D341Med (cell line): ENCODE measurements around the gene ADAMTS16.

Experiments
- DNase-seq: peaks from one replicate; pipeline ENCODE4 v3.0.0; 2012; ENCODE audit warnings: low spot score

The ADAMTS16 gene

DNA sequence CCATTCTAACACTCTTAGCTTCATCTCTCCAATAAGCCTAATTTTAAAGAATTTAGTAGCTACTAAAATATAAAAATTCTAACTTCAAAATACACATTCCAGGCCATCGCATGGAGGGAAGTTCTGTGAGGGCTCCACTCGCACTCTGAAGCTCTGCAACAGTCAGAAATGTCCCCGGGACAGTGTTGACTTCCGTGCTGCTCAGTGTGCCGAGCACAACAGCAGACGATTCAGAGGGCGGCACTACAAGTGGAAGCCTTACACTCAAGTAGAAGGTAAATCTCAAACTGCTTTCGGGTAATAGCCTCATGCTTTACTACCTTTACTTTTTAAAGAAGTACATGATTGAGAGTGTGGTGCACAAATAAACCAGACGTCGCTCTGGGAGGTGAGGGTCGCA is 94.8 kb downstream of the ADAMTS16 start:
- no peak for DNase-seq

DNA sequence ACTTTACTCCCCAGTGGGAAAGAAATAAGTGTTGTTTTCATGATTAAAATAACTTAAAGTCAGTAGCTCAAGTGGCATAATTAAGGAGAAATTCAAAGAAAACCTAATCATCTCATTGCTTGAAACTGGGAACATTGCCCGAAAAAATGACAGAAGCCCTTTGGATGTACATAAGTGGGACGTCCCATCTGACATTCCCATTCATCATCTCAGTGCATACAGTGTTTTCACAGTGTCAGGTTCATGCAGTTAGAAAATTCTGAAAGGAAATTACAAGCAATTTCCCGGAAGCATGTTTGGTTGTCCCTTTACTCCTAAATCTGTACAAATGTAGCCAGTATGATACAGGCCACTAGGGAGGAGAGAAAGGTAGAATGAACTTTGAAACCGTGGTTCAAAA is 95.6 kb downstream of the ADAMTS16 start:
- no peak for DNase-seq

GRCh38 chr5:5239191-5239590 is 99.1 kb downstream of the ADAMTS16 start:
- no peak for DNase-seq

- no peak for DNase-seq
These were observed 100.1 kb downstream of the ADAMTS16 start for GRCh38 chr5:5240234-5240633.

GRCh38 chr5:5242056-5242455 is 101.9 kb downstream of the ADAMTS16 start:
- DNase-seq, result no peak

GRCh38 chr5:5246736-5247135 is 106.6 kb downstream of the ADAMTS16 start:
- DNase-seq, result no peak

DNA sequence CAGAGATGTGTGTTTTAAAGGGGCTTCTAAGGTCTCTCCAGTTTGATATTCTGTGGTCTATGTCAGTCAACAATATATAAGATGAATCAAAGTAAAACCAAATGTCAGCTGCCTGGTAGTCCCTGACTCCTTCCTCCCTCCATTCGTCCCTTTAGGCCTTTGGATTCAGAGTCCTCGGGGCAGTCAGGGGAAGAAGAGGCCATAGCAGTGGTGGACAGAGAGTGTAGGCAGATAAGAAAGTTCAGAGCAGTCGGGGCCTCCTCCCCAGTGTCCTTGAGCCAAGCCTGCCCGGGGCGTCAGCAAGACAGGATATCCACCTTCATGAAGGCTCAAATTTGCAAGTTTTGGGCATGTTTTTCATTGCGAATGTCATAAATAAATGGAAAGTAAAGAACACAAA is 110.6 kb downstream of the ADAMTS16 start:
- no peak for DNase-seq

DNA sequence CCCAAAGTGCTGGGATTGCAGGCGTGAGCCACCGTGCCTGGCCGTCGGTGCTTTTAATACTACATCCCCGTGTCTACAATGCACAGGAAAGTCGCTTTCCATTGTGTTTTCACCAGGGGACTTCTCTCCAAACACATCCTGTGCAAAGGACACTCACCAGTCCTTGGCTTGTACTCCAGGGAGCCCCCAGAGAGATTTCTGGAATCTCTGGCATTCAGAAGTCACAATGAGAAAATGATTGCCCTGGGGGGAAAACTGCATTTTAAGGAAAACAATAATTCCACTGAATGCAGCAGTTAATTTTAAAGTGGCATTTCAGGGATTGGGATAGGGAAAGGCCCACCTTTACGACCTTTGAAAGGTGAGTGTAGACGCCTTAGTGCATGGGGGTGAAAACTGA is 112.0 kb downstream of the ADAMTS16 start:
- DNase-seq, result no peak

- no peak for DNase-seq
These were observed 117.2 kb downstream of the ADAMTS16 start for GRCh38 chr5:5257353-5257752.

DNA sequence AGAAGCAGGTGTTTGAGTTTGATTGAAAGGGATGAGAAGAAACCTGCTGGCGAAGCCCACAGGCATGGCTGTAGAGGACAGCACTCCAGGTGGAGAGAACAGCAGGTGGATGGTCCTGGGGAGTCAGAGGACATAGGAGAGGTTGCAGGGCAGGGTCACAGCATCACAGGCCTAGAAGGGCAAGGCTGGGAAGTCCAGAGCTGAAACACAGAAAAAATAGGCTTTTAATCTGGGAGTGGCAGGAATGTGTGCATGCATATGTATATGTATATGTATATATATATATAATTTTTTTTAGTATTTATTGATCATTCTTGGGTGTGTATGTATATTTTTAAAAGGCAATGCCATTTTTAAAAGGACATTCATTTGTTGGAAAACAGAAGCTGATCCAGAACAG is 118.4 kb downstream of the ADAMTS16 start:
- no peak for DNase-seq

GRCh38 chr5:5264727-5265126 is 124.6 kb downstream of the ADAMTS16 start:
- no peak for DNase-seq

- no peak for DNase-seq
These were observed 126.2 kb downstream of the ADAMTS16 start for GRCh38 chr5:5266297-5266696.

GRCh38 chr5:5270161-5270560 is 130.0 kb downstream of the ADAMTS16 start:
- no peak for DNase-seq

GRCh38 chr5:5270958-5271785 is 131.0 kb downstream of the ADAMTS16 start:
- DNase-seq, result no peak

GRCh38 chr5:5271786-5272321 is 131.7 kb downstream of the ADAMTS16 start:
- no peak for DNase-seq

GRCh38 chr5:5273398-5273797 is 133.3 kb downstream of the ADAMTS16 start:
- DNase-seq, result no peak

DNA sequence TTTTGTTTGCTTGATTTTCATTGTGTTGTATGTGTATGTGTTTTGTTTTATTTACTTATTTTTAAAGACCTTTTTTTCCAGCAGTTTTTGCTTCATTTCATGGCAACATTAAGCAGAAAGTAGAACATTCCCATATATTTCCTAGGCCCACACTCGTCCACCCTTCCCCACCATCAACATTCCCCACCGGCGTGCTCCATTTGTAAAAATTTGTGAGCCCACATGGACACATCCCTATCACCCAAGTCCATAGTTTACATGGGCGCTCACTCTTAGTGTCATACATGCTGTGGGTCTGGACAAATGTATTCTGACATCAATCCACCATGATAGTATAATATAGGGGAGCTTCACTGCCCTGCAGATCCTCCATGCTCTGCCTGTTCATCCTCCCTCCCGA is 133.8 kb downstream of the ADAMTS16 start:
- no peak for DNase-seq

- no peak for DNase-seq
These were observed 135.1 kb downstream of the ADAMTS16 start for GRCh38 chr5:5275211-5275610.

GRCh38 chr5:5276430-5276829 is 136.3 kb downstream of the ADAMTS16 start:
- no peak for DNase-seq

DNA sequence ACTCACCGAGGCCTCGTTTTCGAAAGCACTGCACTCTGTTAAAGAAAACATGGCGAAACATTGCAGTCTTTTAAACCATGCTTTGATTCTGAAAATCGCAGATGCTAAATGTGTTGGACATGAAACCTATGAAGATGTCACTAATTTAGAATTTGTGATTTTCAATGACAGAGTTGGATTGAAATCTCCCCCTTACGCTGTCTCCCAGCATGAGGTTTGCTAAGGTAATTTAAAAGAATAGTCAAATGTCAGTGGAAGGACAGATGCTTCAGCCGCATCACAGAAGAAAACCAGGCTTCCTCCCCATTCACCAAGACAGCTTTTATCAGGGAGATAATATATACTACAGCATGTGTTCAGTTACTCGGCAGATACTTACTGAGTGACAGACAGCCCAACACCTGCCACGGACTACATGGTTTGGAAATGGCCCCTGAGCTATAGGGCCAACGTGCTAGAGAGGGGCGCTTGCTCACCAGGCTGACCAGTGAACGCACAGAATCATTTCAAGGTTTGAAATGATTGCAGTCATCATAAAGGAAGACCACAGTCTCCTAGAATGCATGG is 136.9 kb downstream of the ADAMTS16 start:
- no peak for DNase-seq

DNA sequence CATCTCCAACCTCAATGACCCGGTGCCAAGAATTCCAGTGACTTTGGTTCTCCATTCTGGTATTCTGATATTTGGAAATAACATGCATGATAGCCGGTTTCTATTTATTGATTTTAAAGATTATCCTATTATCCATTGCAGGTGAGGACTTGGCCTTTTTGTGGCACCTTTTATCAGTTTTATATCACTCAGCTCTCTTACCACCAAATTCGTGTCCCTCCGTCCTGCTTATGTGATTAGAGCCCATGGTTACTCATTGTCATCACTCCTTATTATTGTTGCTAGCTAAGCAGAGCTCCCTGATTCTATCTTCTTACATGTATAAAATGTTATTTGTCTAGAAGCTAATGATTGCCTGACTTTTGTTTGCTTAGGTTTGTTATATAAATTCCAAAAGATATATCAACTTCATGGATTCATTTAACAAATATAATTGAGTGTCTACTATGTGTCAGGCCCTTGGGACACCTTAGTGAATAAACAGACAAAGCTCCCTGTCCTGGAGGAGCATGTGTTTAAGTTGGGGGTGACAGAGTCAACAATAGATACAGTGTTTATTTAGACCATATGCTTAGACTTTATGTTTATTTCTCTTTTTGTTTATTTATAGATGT is 138.2 kb downstream of the ADAMTS16 start:
- DNase-seq, result no peak

- no peak for DNase-seq
These were observed 138.8 kb downstream of the ADAMTS16 start for GRCh38 chr5:5278815-5279381.

GRCh38 chr5:5285906-5286305 is 145.8 kb downstream of the ADAMTS16 start:
- DNase-seq, result no peak
